HG03039 (cell line): Measurements from ENCODE around the gene UAP1.

ENCODE experiments used
- ATAC-seq: cut with Tn5 transposase; IDR thresholded peaks from one replicate; pipeline ENCODE4 v1.9.1; 2021; ENCODE audit warnings: mild to moderate bottlenecking, moderate library complexity; ENCODE audit not compliant: unreplicated experiment

The UAP1 gene

GRCh38 chr1:162612606-162613400 is 51.3 kb downstream of the UAP1 start:
- no peak for ATAC-seq

GRCh38 chr1:162616848-162617247 is 55.3 kb downstream of the UAP1 start:
- no peak for ATAC-seq

GRCh38 chr1:162617513-162617912 is 56.0 kb downstream of the UAP1 start:
- ATAC-seq = no peak

GRCh38 chr1:162619076-162619475 is 57.6 kb downstream of the UAP1 start:
- no peak for ATAC-seq

- no peak for ATAC-seq
These were observed 59.7 kb downstream of the UAP1 start for GRCh38 chr1:162621256-162621655.

- no peak for ATAC-seq
These were observed 64.2 kb downstream of the UAP1 start for GRCh38 chr1:162625679-162626078.

- ATAC-seq = no peak
These were observed 64.6 kb downstream of the UAP1 start for GRCh38 chr1:162626094-162626493.

GRCh38 chr1:162626761-162627160 is 65.2 kb downstream of the UAP1 start:
- ATAC-seq = no peak

- no peak for ATAC-seq
These were observed 66.3 kb downstream of the UAP1 start for GRCh38 chr1:162627662-162628296.

GRCh38 chr1:162629077-162629627 is 67.6 kb downstream of the UAP1 start:
- no peak for ATAC-seq

GRCh38 chr1:162629651-162630050 is 68.1 kb downstream of the UAP1 start:
- ATAC-seq = no peak

- ATAC-seq = no peak
These were observed 70.1 kb downstream of the UAP1 start for GRCh38 chr1:162631546-162632191.

GRCh38 chr1:162632217-162632666 is 70.7 kb downstream of the UAP1 start, which contains the start of gene DDR2:
Gene DDR2, plus strand, starts transcription at chr1:162632464. Its CDS starts 86,600 bp downstream, at chr1:162719064.
- no peak for ATAC-seq

GRCh38 chr1:162632698-162633080 is 71.2 kb downstream of the UAP1 start:
- no peak for ATAC-seq

GRCh38 chr1:162633081-162633762 is 71.7 kb downstream of the UAP1 start:
- no peak for ATAC-seq

GRCh38 chr1:162635418-162635817 is 73.9 kb downstream of the UAP1 start:
- no peak for ATAC-seq

- no peak for ATAC-seq
These were observed 78.2 kb downstream of the UAP1 start for GRCh38 chr1:162639718-162640117.

GRCh38 chr1:162641114-162641513 is 79.6 kb downstream of the UAP1 start:
- no peak for ATAC-seq

- no peak for ATAC-seq
These were observed 83.4 kb downstream of the UAP1 start for GRCh38 chr1:162644986-162645314.

- ATAC-seq = no peak
These were observed 84.1 kb downstream of the UAP1 start for GRCh38 chr1:162645666-162646065.

- no peak for ATAC-seq
These were observed 88.1 kb downstream of the UAP1 start for GRCh38 chr1:162649583-162649982.
